H1 (cell line): ENCODE data around the gene LRTM2. TPM values are rescaled to one million over a fixed set of nuclear protein-coding genes. Genes with fewer than 3 reads are reported as not detected.

Experiments used
- CTCF ChIA-PET: fragments of 300-600 bp; sonication (Branson Sonifier 250); formaldehyde crosslinking; loops from one replicate; lab custom pipeline; 2021; ENCODE audit not compliant: partially characterized antibody; lab: Charles Lee
- POLR2A ChIA-PET: fragments of 300-600 bp; sonication (Branson Sonifier 250); formaldehyde crosslinking; loops from one replicate; lab custom pipeline; 2021; ENCODE audit warnings: inconsistent platforms; ENCODE audit not compliant: partially characterized antibody; lab: Charles Lee
- DNase-seq, 2 experiments: peaks; one replicate each; pipeline versions ENCODE4 v3.0.0 to v3.0.0-alpha.2; 2010 to 2022; ENCODE audit warnings: low spot score in 2 of 2, low read depth in 1 of 2, mixed read lengths in 1 of 2
- FAIRE-seq: peaks from 2 replicates; lab custom pipeline; 2011; peaks lifted over from hg19 to GRCh38; lab: Jason Lieb, UNC
- H2AFZ ChIP-seq: 2 replicates; pipeline ENCODE4 v1.8.1; 2012; ENCODE audit warnings: low read length, inconsistent platforms
- H2AK5ac ChIP-seq: 2 replicates; pipeline ENCODE4 v1.6.1; 2013; ENCODE audit warnings: low read depth, low read length
- H2BK120ac ChIP-seq: replicated peaks from 2 replicates; pipeline ENCODE3; 2013; ENCODE audit warnings: low read depth, low read length, inconsistent platforms
- H2BK12ac ChIP-seq: 2 replicates; pipeline ENCODE4 v1.6.1; 2013; ENCODE audit warnings: low read depth, low read length
- H2BK15ac ChIP-seq: 2 replicates; pipeline ENCODE4 v1.6.1; 2013; ENCODE audit warnings: low read length
- H2BK20ac ChIP-seq: 2 replicates; pipeline ENCODE4 v1.6.1; 2013; ENCODE audit warnings: low read length
- H2BK5ac ChIP-seq: 2 replicates; pipeline ENCODE4 v1.6.1; 2013; ENCODE audit warnings: low read depth, low read length
- H3K14ac ChIP-seq: 2 replicates; pipeline ENCODE4 v1.6.1; 2013; ENCODE audit warnings: inconsistent platforms; ENCODE audit not compliant: insufficient read length
- H3K18ac ChIP-seq: 2 replicates; pipeline ENCODE4 v1.6.1; 2013; ENCODE audit warnings: low read length; ENCODE audit errors: extremely low read depth
- H3K23ac ChIP-seq: 2 replicates; pipeline ENCODE4 v1.6.1; 2013; ENCODE audit warnings: inconsistent platforms; ENCODE audit not compliant: insufficient read length
- H3K23me2 ChIP-seq: 2 replicates; pipeline ENCODE4 v1.6.1; 2013; ENCODE audit warnings: low read depth, low read length
- H3K27ac ChIP-seq: 2 replicates; pipeline ENCODE4 v1.6.1; 2011; ENCODE audit warnings: low read depth, low read length, inconsistent platforms
- H3K27me3 ChIP-seq, 4 experiments: replicated peaks in 1 of 4; 1 replicate in 1 of 4; 2 replicates in 3 of 4; pipeline versions ENCODE4 v1.6.1 to v1.8.1; 2011 to 2013; ENCODE audit warnings: low read length in 3 of 4, mild to moderate bottlenecking in 3 of 4, inconsistent platforms in 2 of 4, mixed read lengths in 2 of 4, moderate library complexity in 1 of 4; ENCODE audit not compliant: control insufficient read depth in 3 of 4, insufficient read depth in 3 of 4; ENCODE audit errors: extremely low read depth in 1 of 4
- H3K36me3 ChIP-seq, 4 experiments: 2 replicates each; pipeline versions ENCODE4 v1.6.1 to v1.8.1; 2011 to 2013; ENCODE audit warnings: mild to moderate bottlenecking in 4 of 4, low read length in 3 of 4, moderate library complexity in 2 of 4, control low read depth in 1 of 4, inconsistent platforms in 1 of 4; ENCODE audit not compliant: insufficient read depth in 4 of 4, control insufficient read depth in 2 of 4
- H3K4ac ChIP-seq: replicated peaks from 2 replicates; pipeline ENCODE3; 2013; ENCODE audit warnings: low read length, low read depth, mixed read lengths, inconsistent platforms; ENCODE audit not compliant: insufficient read length
- H3K4me1 ChIP-seq, 4 experiments: replicated peaks in 1 of 4; 1 replicate in 1 of 4; 2 replicates in 3 of 4; pipeline versions ENCODE4 v1.6.1 to v1.8.1; 2011 to 2013; ENCODE audit warnings: low read length in 3 of 4, inconsistent platforms in 2 of 4, mixed read lengths in 1 of 4; ENCODE audit not compliant: insufficient read depth in 4 of 4, control insufficient read depth in 3 of 4
- H3K4me2 ChIP-seq, 2 experiments: 2 replicates each; pipeline versions ENCODE4 v1.6.1 to v1.8.1; 2011 to 2013; ENCODE audit warnings: low read depth in 2 of 2, low read length in 2 of 2, control low read depth in 1 of 2, inconsistent platforms in 1 of 2, mild to moderate bottlenecking in 1 of 2; ENCODE audit not compliant: insufficient read depth in 1 of 2
- H3K4me3 ChIP-seq, 4 experiments: fragments of 200-600, 300-600 bp in 1 of 4; sonication (generic), shearing (Covaris generic), sonication (Bioruptor Twin) in 1 of 4; 2 replicates each; pipeline versions ENCODE4 v1.5.1 to v1.8.1; 2011 to 2016; ENCODE audit warnings: low read length in 4 of 4, low read depth in 3 of 4, control low read depth in 2 of 4, inconsistent platforms in 2 of 4, mild to moderate bottlenecking in 2 of 4, mixed read lengths in 1 of 4, moderate library complexity in 1 of 4; ENCODE audit not compliant: insufficient read depth in 2 of 4; ENCODE audit errors: extremely low read depth in 1 of 4
- H3K56ac ChIP-seq: replicated peaks from 2 replicates; pipeline ENCODE3; 2013; ENCODE audit warnings: low read depth, mild to moderate bottlenecking, mixed read lengths, low read length, inconsistent platforms; ENCODE audit not compliant: insufficient read length
- H3K79me1 ChIP-seq: 2 replicates; pipeline ENCODE4 v1.6.1; 2013; ENCODE audit warnings: low read depth, low read length, control low read depth
- H3K79me2 ChIP-seq, 2 experiments: 2 replicates each; pipeline versions ENCODE4 v1.6.1 to v1.8.1; 2012 to 2013; ENCODE audit warnings: low read length in 2 of 2, mild to moderate bottlenecking in 2 of 2, inconsistent platforms in 1 of 2; ENCODE audit not compliant: insufficient read depth in 2 of 2, control insufficient read depth in 1 of 2
- H3K9ac ChIP-seq, 4 experiments: replicated peaks in 1 of 4; 1 replicate in 1 of 4; 2 replicates in 3 of 4; pipeline versions ENCODE4 v1.6.1 to v1.8.1; 2011 to 2013; ENCODE audit warnings: low read depth in 3 of 4, low read length in 3 of 4, control low read depth in 2 of 4, mild to moderate bottlenecking in 2 of 4, moderate library complexity in 2 of 4, inconsistent platforms in 1 of 4; ENCODE audit errors: extremely low read depth in 1 of 4
- H3K9me3 ChIP-seq, 2 experiments: 2 replicates each; pipeline versions ENCODE4 v1.6.1 to v1.8.1; 2012 to 2013; ENCODE audit warnings: mild to moderate bottlenecking in 2 of 2, moderate library complexity in 2 of 2, control low read depth in 1 of 2, inconsistent platforms in 1 of 2, low read depth in 1 of 2, low read length in 1 of 2, mixed read lengths in 1 of 2; ENCODE audit not compliant: insufficient read depth in 2 of 2
- H4K20me1 ChIP-seq, 2 experiments: replicated peaks in 1 of 2; 2 replicates each; pipeline versions ENCODE3 to v1.8.1; 2011 to 2013; ENCODE audit warnings: inconsistent platforms in 2 of 2, low read length in 2 of 2, mild to moderate bottlenecking in 1 of 2; ENCODE audit not compliant: insufficient read depth in 2 of 2, control insufficient read depth in 1 of 2
- H4K5ac ChIP-seq: 2 replicates; pipeline ENCODE4 v1.6.1; 2013; ENCODE audit warnings: low read length, low read depth, mixed read lengths, inconsistent platforms; ENCODE audit not compliant: insufficient read length
- H4K8ac ChIP-seq: 2 replicates; pipeline ENCODE4 v1.8.0; 2013; ENCODE audit warnings: mild to moderate bottlenecking, moderate library complexity, low read length, inconsistent platforms; ENCODE audit not compliant: insufficient read depth; ENCODE audit errors: extremely low read depth
- H4K91ac ChIP-seq: replicated peaks from 2 replicates; pipeline ENCODE3; 2013; ENCODE audit warnings: low read length, mixed read lengths, inconsistent platforms; ENCODE audit not compliant: insufficient read length
- EP300 ChIP-seq, 2 experiments: IDR thresholded peaks; 1 replicate in 1 of 2; 2 replicates in 1 of 2; pipeline ENCODE4 v1.6.1; 2011 to 2012; ENCODE audit warnings: low read depth in 2 of 2, low read length in 2 of 2, mild to moderate bottlenecking in 2 of 2, borderline replicate concordance in 1 of 2, inconsistent platforms in 1 of 2, moderate library complexity in 1 of 2
- EZH2 ChIP-seq: fragments of 200-600 bp; sonication (generic); IDR thresholded peaks from 2 replicates; pipeline ENCODE4 v1.7.1; 2012; ENCODE audit warnings: low read depth, mild to moderate bottlenecking, moderate library complexity, low read length, inconsistent platforms; ENCODE audit not compliant: severe bottlenecking
- WGBS, 2 experiments: shearing (Covaris generic) in 1 of 2; methylation state at CpG; one replicate each; pipeline versions ENCODE4 v1.1.6 to v1.1.7; 2013 to 2015; ENCODE audit warnings: low lambda C conversion rate in 2 of 2, mixed read lengths in 2 of 2, inconsistent platforms in 1 of 2, low coverage in 1 of 2, missing lambda C conversion rate in 1 of 2; ENCODE audit not compliant: insufficient replicate concordance in 2 of 2, insufficient coverage in 1 of 2, insufficient read length in 1 of 2; ENCODE audit errors: extremely low coverage in 1 of 2, missing lambda C conversion rate in 1 of 2; 5-methylcytosine and 5-hydroxymethylcytosine counted together
- polyA plus RNA-seq, 7 experiments: library from polyadenylated mRNA; depleted of rRNA in 3 of 7; stranded (reverse) in 5 of 7; unstranded in 2 of 7; fragments of >200 nt in 5 of 7; fragments of 200-250 nt in 2 of 7; gene quantifications; 1 replicate in 5 of 7; 2 replicates in 1 of 7; 4 replicates in 1 of 7; pipeline versions ENCODE4 v1.2.1 to v1.2.3, GENCODE V29; 2011 to 2013; ENCODE audit warnings: missing spikeins in 2 of 7, mixed read lengths in 2 of 7
- total RNA-seq: library from RNA; stranded (reverse); fragmentation: NEBNext Ultra II Directional; extraction: Animal tissue kit (Norgen Biotek cat#: 25700); gene quantifications from 2 replicates; pipeline ENCODE4 v1.2.1, GENCODE V29; 2021
- TF ChIP-seq, protein P1 (sequence below): IDR thresholded peaks from 2 replicates; pipeline ENCODE4 v1.6.1; 2012; ENCODE audit warnings: inconsistent platforms

Gene LRTM2
- total and polyA plus RNA-seq, 2 of the 8 experiments (the other 6 are each of a cell fraction or from before 2014, with no cell fraction given) = 0.06 TPM; not detected in 1

DNA sequence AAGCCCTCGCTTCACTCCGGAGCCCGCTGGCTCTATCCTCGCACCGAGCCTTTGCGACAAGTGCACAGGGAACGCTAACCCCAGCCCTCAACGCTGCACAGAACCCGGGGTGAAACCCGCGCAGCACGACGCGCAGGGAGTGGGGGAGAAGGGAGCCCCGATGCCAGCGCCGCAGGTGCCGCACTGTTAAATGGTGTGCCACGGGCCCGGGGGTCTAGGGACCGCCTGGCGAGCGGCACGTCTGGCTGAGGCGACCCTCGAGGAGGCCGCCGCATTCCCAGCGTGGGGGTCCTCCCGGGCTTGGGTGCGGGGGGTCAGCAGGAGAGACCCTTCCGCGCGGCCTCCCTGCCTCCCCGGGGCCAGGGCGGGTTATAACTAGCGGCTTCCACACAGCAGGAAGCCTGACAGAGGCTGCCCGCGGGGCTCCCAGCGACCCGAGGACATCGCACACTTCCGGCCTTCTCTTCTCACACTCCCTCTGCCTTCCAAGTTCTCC lies 23.8 kb upstream of the LRTM2 start:
- H3K27ac ChIP-seq = no peak overlapping the region
- H3K23ac ChIP-seq = no peak overlapping the region
- H4K91ac ChIP-seq = no peak overlapping the region
- H3K79me1 ChIP-seq = no peaks in the 10 kb centered on the region
- no peak overlapping the region for H3K9ac ChIP-seq
- no peak overlapping the region for H2BK5ac ChIP-seq
- TF ChIP-seq EP300 (IDR thresholded peaks at IDR 0.05; ENCODE audit: borderline replicate concordance in 1 of 2, low read depth in 2 of 2, low read length in 2 of 2) (no peak), EZH2 (peak; percentile 50)
- TF ChIP-seq, protein P1, sequence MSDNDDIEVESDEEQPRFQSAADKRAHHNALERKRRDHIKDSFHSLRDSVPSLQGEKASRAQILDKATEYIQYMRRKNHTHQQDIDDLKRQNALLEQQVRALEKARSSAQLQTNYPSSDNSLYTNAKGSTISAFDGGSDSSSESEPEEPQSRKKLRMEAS = 0 out of 2 replicates have a peak, but pooled peaks have one; percentile 6
- H3K18ac ChIP-seq = peak overlapping the region; percentile 60; the same call in 1 of the 2 replicates
- H3K27me3 ChIP-seq = peaks cover 1 to 11% (median 7%) of the 10 kb centered on the region in 4 experiments; a peak in 6 of 7 replicates
- H3K79me2 ChIP-seq = no peaks in the 10 kb centered on the region
- FAIRE-seq (no peak), DNase-seq (peak in 1 of 2 experiments; percentile 61)
- peak overlapping the region; percentile 18 to 83 for H3K4me2 ChIP-seq
- peak overlapping the region; percentile 31 to 70 (median 44) for H3K4me3 ChIP-seq
- H3K14ac ChIP-seq = no peak overlapping the region
- no peak overlapping the region for H3K4ac ChIP-seq
- ChIA-PET POLR2A (interaction anchor here (0.8 kb wide), 1 partner anchor 99 kb away, joined by 3 read pairs; no protein-coding TSS in a partner anchor), CTCF (interaction anchor here (0.7 to 14.3 kb wide), 8 partner anchors 54 to 1040 kb away, joined by 3 to 188 read pairs (median 4); no protein-coding TSS in a partner anchor)
- no peaks in the 10 kb centered on the region for H3K9me3 ChIP-seq
- no peak overlapping the region for H2BK120ac ChIP-seq
- H3K4me1 ChIP-seq = peaks cover 2 to 12% (median 3%) of the 10 kb centered on the region in 4 experiments; a peak in 6 of 7 replicates
- no peak overlapping the region for H2BK20ac ChIP-seq
- WGBS, 2 experiments = 16% methylated on average over 19 of the region's 43 CpGs; no CpG with 5 or more reads in 1 of the 2 experiments
- H3K56ac ChIP-seq = no peak overlapping the region
- 0 out of 2 replicates have a peak overlapping the region, but pooled peaks have one; percentile 29 for H2BK15ac ChIP-seq
- H2AK5ac ChIP-seq = no peak overlapping the region
- no peaks in the 10 kb centered on the region for H4K20me1 ChIP-seq
- peaks cover 11% of the 10 kb centered on the region for H3K23me2 ChIP-seq
- H3K36me3 ChIP-seq = no peaks in the 10 kb centered on the region
- H4K5ac ChIP-seq = peak overlapping the region; percentile 7
- H4K8ac ChIP-seq = peak overlapping the region; percentile 60
- H2BK12ac ChIP-seq = no peak overlapping the region
- peak overlapping the region; percentile 78; the same call in 1 of the 2 replicates for H2AFZ ChIP-seq
